ENCODE data around the gene TMEM131L. TPM values are rescaled to one million over a fixed set of nuclear protein-coding genes. Genes with fewer than 3 reads are reported as not detected.

TMEM131L gene
- total RNA-seq, 1 donor from 2014 or later: 18.6 TPM

DNA sequence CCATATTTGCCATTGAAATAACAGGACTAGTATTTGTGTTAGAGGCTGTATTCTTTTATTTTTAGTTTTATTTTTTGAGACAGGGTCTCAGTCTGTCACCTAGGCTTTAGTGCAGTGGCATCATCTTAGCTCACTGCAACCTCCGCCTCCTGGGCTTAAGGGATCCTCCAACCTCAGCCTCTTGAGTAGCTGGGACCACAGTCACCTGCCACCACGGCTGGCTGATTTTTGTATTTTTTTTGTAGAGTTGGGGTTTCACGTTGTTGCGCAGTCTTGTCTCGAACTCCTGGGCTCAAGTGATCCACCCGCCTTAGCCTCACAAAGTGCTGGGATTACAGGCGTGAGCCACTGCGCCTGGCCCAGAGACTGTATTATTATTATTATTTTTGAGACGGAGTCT is 15.3 kb downstream of the TMEM131L start:
- no peak overlapping the region for H3K27ac ChIP-seq (ENCODE audit: low read depth, low read length)
- no peak overlapping the region for H2AFZ ChIP-seq (ENCODE audit: low read depth, low read length)
- H3K36me3 ChIP-seq (ENCODE audit: insufficient read depth, low read length): no peaks in the 10 kb centered on the region
- Mint-ChIP-seq H3K27me3 (ENCODE audit: low read depth, unreplicated experiment) (no peaks in the 10 kb centered on the region), H3K9me3 (ENCODE audit: unreplicated experiment) (no peaks in the 10 kb centered on the region), H3K4me3 (ENCODE audit: unreplicated experiment) (no peak overlapping the region), H3K27ac (ENCODE audit: unreplicated experiment) (no peak overlapping the region), H3K4me1 (ENCODE audit: low read depth, unreplicated experiment) (peaks cover 14% of the 10 kb centered on the region), H3K36me3 (ENCODE audit: low read depth, unreplicated experiment) (peaks cover 6% of the 10 kb centered on the region)
- FAIRE-seq: no peak
- no peaks in the 10 kb centered on the region for H3K27me3 ChIP-seq (ENCODE audit: insufficient read depth, low read length)
- peaks cover 15% of the 10 kb centered on the region for H3K79me2 ChIP-seq (ENCODE audit: insufficient read depth, low read length)
- H3K4me1 ChIP-seq (ENCODE audit: insufficient read depth, low read length): peaks cover 10% of the 10 kb centered on the region
- H3K9ac ChIP-seq (ENCODE audit: low read length): no peak overlapping the region
- H3K9me3 ChIP-seq (ENCODE audit: insufficient read depth, low read depth, low read length): no peaks in the 10 kb centered on the region
- no peak for DNase-seq (ENCODE audit: low read depth)
- no peak for TF ChIP-seq EZH2 (IDR thresholded peaks at IDR 0.05; ENCODE audit: insufficient read depth, low read length)
- TF ChIP-seq CTCF (IDR thresholded peaks at IDR 0.05; ENCODE audit: insufficient read depth, low read depth, low read length): no peak
- peaks cover 2% of the 10 kb centered on the region for H4K20me1 ChIP-seq (ENCODE audit: insufficient read depth, low read length)
- no peak overlapping the region for H3K4me3 ChIP-seq (ENCODE audit: insufficient read depth, low read depth, low read length)
- H3K4me2 ChIP-seq (ENCODE audit: low read length): no peak overlapping the region

GRCh38 chr4:153483432-153484418 is 17.6 kb downstream of the TMEM131L start:
- TF ChIP-seq EZH2 (IDR thresholded peaks at IDR 0.05; ENCODE audit: insufficient read depth, low read length) (no peak), CTCF (IDR thresholded peaks at IDR 0.05; ENCODE audit: insufficient read depth, low read depth, low read length) (no peak)
- peaks cover 32% of the 10 kb centered on the region for H3K4me1 ChIP-seq (ENCODE audit: insufficient read depth, low read length)
- Mint-ChIP-seq H3K27me3 (ENCODE audit: low read depth, unreplicated experiment) (no peaks in the 10 kb centered on the region), H3K4me1 (ENCODE audit: low read depth, unreplicated experiment) (peaks cover 30% of the 10 kb centered on the region), H3K27ac (ENCODE audit: unreplicated experiment) (no peak overlapping the region), H3K9me3 (ENCODE audit: unreplicated experiment) (no peaks in the 10 kb centered on the region), H3K36me3 (ENCODE audit: low read depth, unreplicated experiment) (peaks cover 6% of the 10 kb centered on the region), H3K4me3 (ENCODE audit: unreplicated experiment) (no peak overlapping the region)
- H3K9ac ChIP-seq (ENCODE audit: low read length): no peak overlapping the region
- H3K27ac ChIP-seq (ENCODE audit: low read depth, low read length): no peak overlapping the region
- FAIRE-seq (no peak), DNase-seq (ENCODE audit: low read depth) (no peak)
- no peak overlapping the region for H3K4me2 ChIP-seq (ENCODE audit: low read length)
- H3K79me2 ChIP-seq (ENCODE audit: insufficient read depth, low read length): peaks cover 27% of the 10 kb centered on the region
- H3K9me3 ChIP-seq (ENCODE audit: insufficient read depth, low read depth, low read length): no peaks in the 10 kb centered on the region
- no peak overlapping the region for H2AFZ ChIP-seq (ENCODE audit: low read depth, low read length)
- no peaks in the 10 kb centered on the region for H3K36me3 ChIP-seq (ENCODE audit: insufficient read depth, low read length)
- H3K27me3 ChIP-seq (ENCODE audit: insufficient read depth, low read length): no peaks in the 10 kb centered on the region
- peaks cover 2% of the 10 kb centered on the region for H4K20me1 ChIP-seq (ENCODE audit: insufficient read depth, low read length)
- H3K4me3 ChIP-seq (ENCODE audit: insufficient read depth, low read depth, low read length): no peak overlapping the region

- H3K4me3 Mint-ChIP-seq (ENCODE audit: unreplicated experiment): no peak overlapping the region
- FAIRE-seq: no peak
- peaks cover 45% of the 10 kb centered on the region for H3K4me1 Mint-ChIP-seq (ENCODE audit: low read depth, unreplicated experiment)
- Histone ChIP-seq H3K4me1 (ENCODE audit: insufficient read depth, low read length) (peaks cover 46% of the 10 kb centered on the region), H2AFZ (ENCODE audit: low read depth, low read length) (no peak overlapping the region), H3K27me3 (ENCODE audit: insufficient read depth, low read length) (no peaks in the 10 kb centered on the region), H3K4me2 (ENCODE audit: low read length) (no peak overlapping the region), H3K4me3 (ENCODE audit: insufficient read depth, low read depth, low read length) (no peak overlapping the region), H3K36me3 (ENCODE audit: insufficient read depth, low read length) (no peaks in the 10 kb centered on the region), H4K20me1 (ENCODE audit: insufficient read depth, low read length) (no peaks in the 10 kb centered on the region), H3K79me2 (ENCODE audit: insufficient read depth, low read length) (peaks cover 28% of the 10 kb centered on the region), H3K9me3 (ENCODE audit: insufficient read depth, low read depth, low read length) (no peaks in the 10 kb centered on the region), H3K9ac (ENCODE audit: low read length) (peak overlapping the region; percentile 50), H3K27ac (ENCODE audit: low read depth, low read length) (no peak overlapping the region)
- peaks cover 4% of the 10 kb centered on the region for H3K36me3 Mint-ChIP-seq (ENCODE audit: low read depth, unreplicated experiment)
- peak overlapping the region; percentile 85 for H3K27ac Mint-ChIP-seq (ENCODE audit: unreplicated experiment)
- no peak for TF ChIP-seq EZH2 (IDR thresholded peaks at IDR 0.05; ENCODE audit: insufficient read depth, low read length)
- TF ChIP-seq CTCF (IDR thresholded peaks at IDR 0.05; ENCODE audit: insufficient read depth, low read depth, low read length): no peak
- DNase-seq (ENCODE audit: low read depth): no peak
- H3K27me3 Mint-ChIP-seq (ENCODE audit: low read depth, unreplicated experiment): no peaks in the 10 kb centered on the region
- H3K9me3 Mint-ChIP-seq (ENCODE audit: unreplicated experiment): no peaks in the 10 kb centered on the region
These were observed 19.2 kb downstream of the TMEM131L start for GRCh38 chr4:153485359-153485758.

Data from astrocyte (in vitro differentiated cells and primary cell).